Esophagus squamous epithelium (tissue), 5 donors: ENCODE data around the gene RABEP1. TPM values are rescaled to one million over a fixed set of nuclear protein-coding genes. Genes with fewer than 3 reads are reported as not detected.

Experiments
- DNase-seq: peaks from one replicate; lab custom pipeline; 2025; lab: John Stamatoyannopoulos, UW
- H3K27ac ChIP-seq, 4 donors: fragments of 200-600 bp; sonication (generic); one replicate each; pipeline ENCODE4 v1.5.1; 2016 to 2019; ENCODE audit warnings: mild to moderate bottlenecking in 1 of 4
- H3K27me3 ChIP-seq, 4 donors: fragments of 200-600 bp; sonication (generic); 1 replicate in 3 of 4; 2 replicates in 1 of 4; pipeline versions ENCODE4 v1.5.1 to v1.6.0; 2017 to 2021; ENCODE audit warnings: antibody characterized with exemption in 1 of 4
- H3K36me3 ChIP-seq, 3 donors: fragments of 200-600 bp; sonication (generic); one replicate each; pipeline ENCODE4 v1.5.1; 2016 to 2019
- H3K4me1 ChIP-seq, 3 donors: fragments of 200-600 bp; sonication (generic); one replicate each; pipeline ENCODE4 v1.5.1; 2017 to 2019
- H3K4me3 ChIP-seq, 4 donors: fragments of 200-600 bp; sonication (generic); 1 replicate in 3 of 4; 2 replicates in 1 of 4; pipeline ENCODE4 v1.5.1; 2016 to 2019; ENCODE audit warnings: mild to moderate bottlenecking in 2 of 4, moderate library complexity in 1 of 4
- H3K9me3 ChIP-seq, 3 donors: fragments of 200-600 bp; sonication (generic); one replicate each; pipeline ENCODE4 v1.5.1; 2016 to 2019
- CTCF ChIP-seq, 6 experiments: fragments of 450-650 bp in 4 of 6; fragments of 200-600 bp in 2 of 6; sonication (generic) in 2 of 6; IDR thresholded peaks; one replicate each; pipeline ENCODE4 v1.5.1; 2016 to 2019; ENCODE audit warnings: antibody characterized with exemption in 6 of 6, mild to moderate bottlenecking in 4 of 6, moderate library complexity in 4 of 6
- POLR2A ChIP-seq, 4 donors: fragments of 450-650 bp; IDR thresholded peaks; one replicate each; pipeline ENCODE4 v1.6.1; 2017; ENCODE audit warnings: antibody characterized with exemption in 4 of 4, mild to moderate bottlenecking in 4 of 4, moderate library complexity in 3 of 4
- WGBS, 2 donors: methylation state at CpG; one replicate each; pipeline ENCODE4 v1.1.5; 2018; 5-methylcytosine and 5-hydroxymethylcytosine counted together
- intact Hi-C: fragments of 100-400 bp; cut with DNase I; formaldehyde crosslinking; loops from one replicate; pipeline ENCODE4 v1.15.0; 2022
- total RNA-seq, 4 donors: library from RNA; depleted of rRNA; stranded (reverse); fragments of >200 nt; gene quantifications; one replicate each; pipeline ENCODE4 v1.1.0, GENCODE V29; 2016
- donor health status: DM: yes; HTN: yes; CAD: no.

RABEP1 gene
- total RNA-seq, 4 donors from 2014 or later: 9.9 to 33.2 (median 23.3) TPM

- Histone ChIP-seq H3K27ac (no peak overlapping the region), H3K27me3 (no peaks in the 10 kb centered on the region), H3K9me3 (no peaks in the 10 kb centered on the region), H3K4me1 (no peaks in the 10 kb centered on the region), H3K4me3 (no peak overlapping the region), H3K36me3 (peaks cover 0 to 100% (median 29%) of the 10 kb centered on the region in 3 donors)
- TF ChIP-seq CTCF (IDR thresholded peaks at IDR 0.05): no peak
- no peak for TF ChIP-seq POLR2A (IDR thresholded peaks at IDR 0.05)
- WGBS, 2 donors: 75 to 86% methylated on average over 6 of the region's 6 CpGs
- intact Hi-C loops: no loop called here
- DNase-seq: no peak
Measured at GRCh38 chr17:5373112-5373511, 91.0 kb downstream of the RABEP1 start.

GRCh38 chr17:5378566-5379207, 96.6 kb downstream of the RABEP1 start:
- DNase-seq: no peak
- Histone ChIP-seq H3K36me3 (peaks cover 12 to 100% (median 48%) of the 10 kb centered on the region in 3 donors), H3K27ac (no peak overlapping the region), H3K9me3 (no peaks in the 10 kb centered on the region), H3K4me3 (no peak overlapping the region), H3K4me1 (no peaks in the 10 kb centered on the region), H3K27me3 (no peaks in the 10 kb centered on the region)
- WGBS, 2 donors: 86 to 95% methylated on average over 3 of the region's 3 CpGs
- intact Hi-C loops: no loop called here
- TF ChIP-seq CTCF (IDR thresholded peaks at IDR 0.05): no peak
- TF ChIP-seq POLR2A (IDR thresholded peaks at IDR 0.05): no peak

- Histone ChIP-seq H3K4me1 (no peaks in the 10 kb centered on the region), H3K27me3 (no peaks in the 10 kb centered on the region), H3K9me3 (no peaks in the 10 kb centered on the region), H3K27ac (no peak overlapping the region), H3K4me3 (no peak overlapping the region), H3K36me3 (peaks cover 12 to 100% (median 53%) of the 10 kb centered on the region in 3 donors)
- no peak for DNase-seq
- intact Hi-C loops: no loop called here
- no peak for TF ChIP-seq CTCF (IDR thresholded peaks at IDR 0.05)
- TF ChIP-seq POLR2A (IDR thresholded peaks at IDR 0.05): no peak
- 88 to 90% methylated on average over 11 of the region's 11 CpGs for WGBS, 2 donors
Measured at GRCh38 chr17:5379351-5380107, 97.4 kb downstream of the RABEP1 start.

- WGBS, 2 donors: 54 to 64% methylated on average over 5 to 7 of the region's 7 CpGs
- no peak for DNase-seq
- peaks cover 12 to 100% (median 60%) of the 10 kb centered on the region in 3 donors for H3K36me3 ChIP-seq
- no peaks in the 10 kb centered on the region for H3K9me3 ChIP-seq
- no peaks in the 10 kb centered on the region for H3K4me1 ChIP-seq
- intact Hi-C loops: no loop called here
- TF ChIP-seq POLR2A (IDR thresholded peaks at IDR 0.05) (no peak), CTCF (IDR thresholded peaks at IDR 0.05) (no peak)
- no peaks in the 10 kb centered on the region for H3K27me3 ChIP-seq
- peak overlapping the region in 1 of 4 donors; percentile 12 for H3K27ac ChIP-seq
- H3K4me3 ChIP-seq: no peak overlapping the region
Measured at GRCh38 chr17:5380491-5381135, 98.5 kb downstream of the RABEP1 start.

GRCh38 chr17:5381542-5381941, 99.5 kb downstream of the RABEP1 start:
- DNase-seq: no peak
- peaks cover 12 to 100% (median 60%) of the 10 kb centered on the region in 3 donors for H3K36me3 ChIP-seq
- no peak for TF ChIP-seq POLR2A (IDR thresholded peaks at IDR 0.05)
- TF ChIP-seq CTCF (IDR thresholded peaks at IDR 0.05): no peak

More at GRCh38 chr17:5381542-5381941, 99.5 kb downstream of the RABEP1 start:
- H3K9me3 ChIP-seq: no peaks in the 10 kb centered on the region
- no peaks in the 10 kb centered on the region for H3K27me3 ChIP-seq
- H3K4me3 ChIP-seq: no peak overlapping the region
- intact Hi-C loops: no loop called here
- no peaks in the 10 kb centered on the region for H3K4me1 ChIP-seq
- peak overlapping the region in 1 of 4 donors; percentile 12 for H3K27ac ChIP-seq
- WGBS, 2 donors: 82 to 87% methylated on average over 4 of the region's 4 CpGs
